ENCODE measurements around the gene DEPDC1.
A peak's percentile ranks its signal among the peaks of the same experiment; 100 is the strongest.
"Not testable (repeated sequence)": the region's sequence is repeated elsewhere in the genome, so short reads cannot be mapped to it uniquely, and the experiment has no call there.

Gene DEPDC1

DNA sequence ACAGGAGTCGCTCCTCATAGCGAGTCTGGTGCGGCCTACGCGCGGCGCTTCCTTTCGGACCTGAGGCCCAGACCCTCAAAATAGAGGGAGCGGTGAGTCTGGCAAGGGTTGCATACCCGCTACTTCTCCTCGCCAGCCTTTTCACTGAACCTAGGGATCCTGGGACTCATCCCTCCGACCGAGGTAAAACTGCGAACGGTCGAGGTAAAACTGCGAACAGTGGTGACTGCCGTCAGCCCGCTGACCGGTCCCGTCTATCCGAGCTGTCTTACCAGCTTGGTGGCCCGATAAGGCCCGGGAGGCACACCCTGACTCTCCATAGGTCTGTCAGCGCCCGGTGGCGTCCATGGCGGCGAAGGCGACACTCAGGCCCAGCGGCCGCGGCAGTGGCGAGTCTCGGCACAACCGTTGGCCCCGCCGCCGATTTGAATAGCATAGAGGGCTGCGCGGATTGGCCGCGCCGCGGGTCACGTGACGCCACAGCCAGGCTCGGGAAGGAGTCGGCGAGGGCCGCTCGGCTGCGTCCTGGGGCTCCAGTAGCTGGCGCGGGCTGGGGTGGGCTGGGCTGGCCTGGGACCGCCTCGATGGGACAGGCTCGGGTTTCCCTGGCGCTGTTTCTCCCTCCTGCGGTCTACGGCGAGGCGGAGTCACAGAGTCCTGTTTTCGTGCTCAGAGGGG, at the start of gene DEPDC1:
TSS of gene DEPDC1 (minus strand) at position 403 of the 678 bp plus-strand sequence. CDS start at position 320, 83 bp downstream.
- peak; percentile 45 to 73 (median 46) for DNase-seq (ENCODE audit: low read depth in 3 of 3)

DNA sequence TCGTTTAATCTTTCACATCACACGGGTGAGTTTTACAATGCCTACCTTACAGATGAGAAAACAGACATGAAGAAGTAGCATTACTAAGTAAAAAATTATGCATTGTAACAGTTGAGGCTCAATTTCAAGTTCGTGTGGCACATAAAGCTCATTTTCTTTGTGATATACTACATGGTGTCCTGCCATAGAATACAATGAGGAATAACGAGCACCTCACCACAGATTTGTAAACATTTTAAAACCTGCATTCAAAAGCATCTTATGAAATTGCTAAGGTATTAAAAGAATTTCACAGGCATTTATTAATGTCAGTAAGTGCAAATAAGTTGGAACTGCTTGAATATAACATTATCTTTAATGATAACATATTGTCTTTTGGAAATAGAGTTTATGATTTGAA, 47.8 kb upstream of the DEPDC1 start:
- no peak for DNase-seq (ENCODE audit: low read depth in 3 of 3)

- DNase-seq (ENCODE audit: low read depth in 3 of 3): no peak
Observed at GRCh38 chr1:68542586-68542985, 45.7 kb upstream of the DEPDC1 start.

DNA sequence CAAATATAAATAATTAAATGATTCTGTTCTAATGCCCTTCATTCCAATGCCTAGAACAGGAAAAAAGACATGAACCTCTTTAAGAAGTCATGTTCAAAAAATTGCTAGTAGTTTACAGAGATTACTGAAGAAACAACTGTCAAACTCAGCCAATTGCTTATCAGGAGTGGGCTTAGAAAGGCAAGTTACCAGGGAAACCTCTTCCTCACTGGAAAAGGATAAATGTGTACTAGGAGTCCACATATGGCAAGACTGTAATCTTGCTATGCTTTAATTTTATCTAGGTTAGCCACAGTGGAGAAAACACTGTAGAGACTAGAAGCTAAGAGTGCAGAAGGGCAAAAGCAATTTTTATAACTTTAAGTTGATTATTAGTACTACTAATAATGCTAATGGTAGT, 42.1 kb upstream of the DEPDC1 start:
- DNase-seq (ENCODE audit: low read depth in 3 of 3): no peak

DNA sequence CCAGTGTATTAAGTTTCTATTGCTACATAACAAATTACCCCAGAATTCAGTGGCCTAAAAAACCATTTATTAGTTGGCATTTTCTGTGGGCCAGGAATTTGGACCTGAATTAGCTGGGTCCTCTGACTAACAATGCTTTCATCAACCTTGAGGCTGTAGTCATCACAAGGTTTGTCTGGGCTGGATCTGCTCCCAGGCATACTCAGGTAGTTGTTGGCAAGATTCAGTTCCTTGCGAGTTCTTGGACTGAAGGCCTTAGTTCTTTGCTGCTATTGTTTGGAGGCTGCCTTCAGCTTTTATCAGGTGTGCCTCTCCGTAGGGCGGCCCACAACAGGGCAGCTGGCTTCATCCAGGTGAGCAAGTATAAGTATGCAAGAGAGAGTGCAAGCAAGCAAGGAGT, 31.4 kb upstream of the DEPDC1 start:
- DNase-seq (ENCODE audit: low read depth in 3 of 3): no peak

- DNase-seq (ENCODE audit: low read depth in 3 of 3): no peak
Observed at GRCh38 chr1:68525781-68526180, 28.9 kb upstream of the DEPDC1 start.

DNA sequence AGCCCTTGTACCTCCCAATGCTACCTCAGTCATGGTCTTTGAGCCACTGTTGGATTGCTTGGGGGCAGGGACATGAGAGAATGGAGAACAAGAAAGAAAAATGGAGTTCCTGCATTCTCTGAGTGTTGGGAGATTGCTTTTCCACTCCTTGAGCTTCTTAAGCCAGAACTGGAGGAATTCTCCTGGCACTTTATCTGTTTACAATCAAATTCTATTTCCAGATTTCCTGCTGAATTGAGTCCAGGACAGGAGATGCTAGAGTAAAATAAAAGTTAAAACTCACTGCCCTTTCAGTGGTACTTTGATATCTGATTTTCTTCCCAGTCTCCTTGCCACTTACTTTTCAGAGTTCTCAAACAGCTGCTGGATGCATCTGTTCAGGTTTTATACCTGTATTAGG, 24.4 kb upstream of the DEPDC1 start:
- no peak for DNase-seq (ENCODE audit: low read depth in 3 of 3)

DNA sequence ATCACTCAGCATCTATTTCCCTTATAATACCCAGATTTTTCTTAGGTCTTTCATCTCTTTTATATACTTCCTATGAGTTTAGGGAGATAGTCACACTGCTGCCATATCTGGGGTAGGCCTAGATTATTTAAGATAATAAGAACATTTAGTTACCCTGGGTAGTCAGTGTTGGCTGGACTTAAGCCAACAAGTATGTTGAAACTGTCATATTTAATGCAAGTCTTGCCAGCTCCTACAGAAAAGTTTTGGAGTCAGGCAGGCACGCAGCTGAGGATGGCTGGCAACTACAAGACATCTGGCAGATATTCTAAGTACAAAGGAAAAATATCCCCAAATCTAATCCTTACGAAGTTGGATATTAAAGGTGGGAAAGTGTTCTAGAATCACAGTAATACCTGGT, 19.2 kb upstream of the DEPDC1 start:
- no peak for DNase-seq (ENCODE audit: low read depth in 3 of 3)

GRCh38 chr1:68511254-68511653, 14.4 kb upstream of the DEPDC1 start:
- no peak for DNase-seq (ENCODE audit: low read depth in 3 of 3)

DNA sequence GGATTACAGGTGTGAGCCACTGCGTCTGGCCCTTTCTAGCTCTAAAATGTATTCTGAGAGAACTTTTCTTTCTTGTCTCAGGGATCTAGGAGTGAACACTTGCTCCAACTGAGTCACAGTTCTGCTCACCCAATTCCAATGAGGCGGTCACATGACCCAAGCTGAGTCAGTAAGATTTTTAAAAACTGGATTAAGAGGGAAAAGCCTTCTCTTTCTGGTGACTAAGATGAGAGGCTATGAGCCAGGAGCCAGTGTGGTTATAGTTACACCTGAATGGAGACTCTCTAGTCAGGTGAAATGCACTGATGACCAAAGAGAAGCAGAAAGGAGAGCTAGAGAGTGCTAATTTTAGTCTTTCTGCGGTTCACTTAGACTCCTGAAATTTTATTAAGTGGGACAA, 9.5 kb upstream of the DEPDC1 start:
- DNase-seq (ENCODE audit: low read depth in 3 of 3): no peak

GRCh38 chr1:68503085-68503484, 6.2 kb upstream of the DEPDC1 start:
- no peak for DNase-seq (ENCODE audit: low read depth in 3 of 3)

- no peak for DNase-seq (ENCODE audit: low read depth in 3 of 3)
Observed at GRCh38 chr1:68497358-68497698, 446 bp upstream of the DEPDC1 start.

DNA sequence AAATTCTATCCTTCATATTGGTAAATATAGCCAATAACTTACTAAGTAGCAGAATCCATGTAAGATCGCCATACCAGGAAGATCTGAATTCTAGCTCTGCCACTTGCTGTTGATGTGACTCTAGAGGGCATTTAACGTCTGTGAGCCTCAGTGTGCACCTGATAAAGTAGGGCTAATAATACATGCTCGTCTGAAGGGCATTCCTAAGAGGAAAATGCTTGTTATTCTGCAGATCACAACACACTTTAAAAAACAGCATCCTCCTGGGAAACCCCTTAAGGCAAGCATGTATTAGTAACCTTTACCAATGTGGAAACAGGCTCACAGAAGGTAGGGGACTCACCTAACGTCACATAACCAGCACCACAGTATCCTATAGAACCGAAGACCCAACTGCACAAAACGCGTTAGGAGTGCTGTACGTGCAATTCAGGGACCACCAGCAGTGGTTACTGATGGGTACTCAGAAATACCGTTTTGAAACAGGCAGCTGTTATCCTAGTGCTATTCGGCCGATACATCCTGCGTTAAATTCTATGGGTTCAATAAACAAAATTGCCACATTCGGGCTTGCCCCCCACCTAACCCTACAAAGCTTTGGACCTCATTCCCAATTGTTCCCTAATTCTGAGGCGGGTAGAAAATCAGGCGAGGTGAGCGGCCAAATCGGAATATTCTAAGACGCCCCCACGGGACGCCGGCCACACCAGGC, 758 bp downstream of the DEPDC1 start:
- no peak for DNase-seq (ENCODE audit: low read depth in 3 of 3)

DNA sequence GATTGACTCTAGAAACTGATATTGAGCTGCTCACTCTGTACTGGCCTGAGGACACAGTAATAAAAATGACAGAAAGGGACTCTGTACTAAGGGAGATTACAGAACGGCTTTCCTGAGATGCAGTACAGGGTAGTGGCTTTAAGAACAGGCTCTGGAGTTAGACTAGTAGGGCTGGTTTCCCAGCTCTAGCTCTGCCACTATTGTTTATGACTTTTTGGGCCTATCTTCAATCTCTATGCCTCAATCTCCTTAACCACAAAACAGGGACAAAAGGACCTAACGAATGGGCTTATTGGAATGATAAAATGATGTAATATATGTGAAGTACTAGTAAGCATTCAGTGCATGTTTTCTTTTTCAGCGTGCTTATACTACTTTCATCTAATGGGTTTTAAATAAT, 1.4 kb downstream of the DEPDC1 start:
- no peak for DNase-seq (ENCODE audit: low read depth in 3 of 3)

- no peak for DNase-seq (ENCODE audit: low read depth in 3 of 3)
Observed at GRCh38 chr1:68493193-68493592, 3.7 kb downstream of the DEPDC1 start.

- not testable (repeated sequence) for DNase-seq (ENCODE audit: low read depth in 3 of 3)
Observed at GRCh38 chr1:68492255-68492654, 4.6 kb downstream of the DEPDC1 start.

- no peak for DNase-seq (ENCODE audit: low read depth in 3 of 3)
Observed at GRCh38 chr1:68490046-68490651, 6.7 kb downstream of the DEPDC1 start.

DNA sequence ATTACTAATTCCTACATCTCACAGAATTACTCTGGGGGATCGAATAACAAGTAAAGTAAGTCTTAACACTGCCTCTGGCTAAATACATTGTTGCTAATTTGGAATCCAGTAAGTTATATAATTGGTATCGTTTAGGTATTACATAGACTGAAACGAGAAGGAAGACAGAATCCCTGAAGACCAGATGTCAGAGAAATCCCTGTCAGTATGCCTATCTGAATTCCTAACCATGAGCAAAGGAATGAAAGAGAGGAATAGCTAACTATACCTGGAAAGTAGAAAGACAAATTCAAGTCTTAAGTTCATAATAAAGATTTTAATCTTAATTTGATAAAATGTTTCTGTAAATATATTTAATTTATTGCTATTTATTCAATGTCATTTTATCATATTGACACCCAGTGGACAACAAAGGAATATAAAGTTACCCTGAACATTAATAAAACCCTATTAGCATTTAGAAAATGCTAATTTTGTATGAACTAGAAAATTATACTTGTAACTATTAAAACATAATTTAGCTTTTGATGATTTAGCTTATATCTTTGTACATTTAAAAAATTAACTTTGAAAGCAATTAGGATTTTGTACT, 11.4 kb downstream of the DEPDC1 start:
- DNase-seq (ENCODE audit: low read depth in 3 of 3): no peak

DNA sequence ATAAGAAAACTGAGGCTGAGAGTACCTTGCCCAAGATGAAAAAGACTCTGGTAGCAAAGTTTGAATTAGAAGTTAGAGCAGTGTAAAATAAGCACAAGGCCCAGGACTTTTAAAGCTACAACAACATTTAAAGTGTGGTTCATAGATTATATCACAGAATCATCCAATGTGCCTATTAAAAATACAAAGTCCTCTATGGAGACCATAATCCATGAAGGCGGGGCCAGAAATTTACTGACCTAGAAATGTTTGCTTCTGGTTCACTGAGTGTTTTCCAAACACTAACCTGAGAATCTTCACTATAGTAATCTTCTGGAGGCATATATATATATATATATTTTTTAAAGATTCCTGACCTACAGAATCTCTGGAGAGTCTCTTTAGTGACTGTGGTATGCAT, 12.3 kb downstream of the DEPDC1 start:
- DNase-seq (ENCODE audit: low read depth in 3 of 3): no peak

- no peak for DNase-seq (ENCODE audit: low read depth in 3 of 3)
Observed at GRCh38 chr1:68481041-68481440, 15.8 kb downstream of the DEPDC1 start.

DNA sequence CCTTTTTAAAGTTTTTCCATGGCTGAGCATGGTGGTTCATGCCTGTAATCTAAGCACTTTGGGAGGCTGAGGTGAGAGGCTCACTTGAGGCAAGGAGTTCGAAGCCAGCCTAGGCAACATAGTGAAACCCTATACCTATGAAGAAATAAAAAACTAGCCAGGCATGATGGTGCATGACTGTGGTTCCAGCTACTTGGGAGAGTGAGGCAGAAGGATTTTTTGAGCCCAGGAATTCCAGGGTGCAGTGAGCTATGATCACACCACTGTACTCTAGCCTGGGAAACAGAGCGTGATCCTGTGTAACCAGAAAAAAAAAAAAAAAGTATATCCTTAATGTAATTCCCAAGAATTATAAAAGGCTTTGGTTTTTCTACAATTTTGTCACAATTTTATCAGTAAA, 17.4 kb downstream of the DEPDC1 start:
- no peak for DNase-seq (ENCODE audit: low read depth in 3 of 3)

DNA sequence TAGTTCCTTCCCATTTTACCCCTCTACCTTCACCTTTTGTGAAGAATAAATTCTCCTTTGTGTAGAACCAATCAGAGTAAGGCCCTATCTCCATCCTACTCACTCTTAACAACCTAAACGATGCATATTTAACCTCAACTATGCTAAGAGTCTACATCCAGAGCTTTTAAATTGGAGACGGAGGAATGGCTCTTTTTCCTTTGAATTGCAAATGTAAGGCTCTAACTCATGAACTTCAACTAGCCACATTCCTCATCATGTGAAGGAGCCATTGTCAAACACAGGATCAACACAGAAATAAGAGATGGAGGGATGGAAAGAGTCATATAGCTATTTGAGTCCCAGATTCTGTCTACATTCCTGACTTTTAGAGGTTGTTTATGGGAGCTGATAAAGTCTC, 18.2 kb downstream of the DEPDC1 start:
- no peak for DNase-seq (ENCODE audit: low read depth in 3 of 3)

GRCh38 chr1:68476626-68477025, 20.3 kb downstream of the DEPDC1 start:
- not testable (repeated sequence) for DNase-seq (ENCODE audit: low read depth in 3 of 3)
